CD14-positive monocyte (primary cell): ENCODE results near the gene PXN. TPM values are rescaled to one million over a fixed set of nuclear protein-coding genes. Genes with fewer than 3 reads are reported as not detected.
A peak's percentile ranks its signal among the peaks of the same experiment; 100 is the strongest.

Source experiments
- DNase-seq, 3 donors: peaks; one replicate each; pipeline ENCODE4 v3.0.0-alpha.2; 2011 to 2022
- H2AFZ ChIP-seq: 2 replicates; pipeline ENCODE4 v1.6.0; 2012; ENCODE audit warnings: mild to moderate bottlenecking, low read depth, low read length, inconsistent platforms; ENCODE audit not compliant: insufficient read depth, poor library complexity, severe bottlenecking
- H3K27ac ChIP-seq, 2 donors: 1 replicate in 1 of 2; 2 replicates in 1 of 2; pipeline ENCODE4 v1.5.1; 2012 to 2013; ENCODE audit warnings: low read length in 2 of 2, control low read depth in 1 of 2, inconsistent platforms in 1 of 2, low read depth in 1 of 2, mild to moderate bottlenecking in 1 of 2
- H3K27me3 ChIP-seq, 2 donors: one replicate each; pipeline versions ENCODE4 v1.6.0 to v1.6.1; 2011 to 2013; ENCODE audit warnings: low read length in 2 of 2; ENCODE audit not compliant: control insufficient read depth in 2 of 2, insufficient read depth in 2 of 2
- H3K36me3 ChIP-seq, 2 donors: replicated peaks in 1 of 2; 1 replicate in 1 of 2; 2 replicates in 1 of 2; pipeline versions ENCODE4 v1.5.1 to v1.6.1; 2012 to 2013; ENCODE audit warnings: low read length in 2 of 2, control low read depth in 1 of 2, inconsistent platforms in 1 of 2, mild to moderate bottlenecking in 1 of 2; ENCODE audit not compliant: insufficient read depth in 2 of 2, control insufficient read depth in 1 of 2
- H3K4me1 ChIP-seq, 2 donors: 1 replicate in 1 of 2; 2 replicates in 1 of 2; pipeline versions ENCODE4 v1.5.1 to v1.6.1; 2012 to 2013; ENCODE audit warnings: low read length in 2 of 2, control low read depth in 1 of 2, inconsistent platforms in 1 of 2, mild to moderate bottlenecking in 1 of 2, moderate library complexity in 1 of 2; ENCODE audit not compliant: insufficient read depth in 2 of 2, control insufficient read depth in 1 of 2
- H3K4me2 ChIP-seq: replicated peaks from 2 replicates; pipeline ENCODE3; 2012; ENCODE audit warnings: low read length, moderate library complexity, mild to moderate bottlenecking; ENCODE audit not compliant: poor library complexity, severe bottlenecking; ENCODE audit errors: extremely low read depth
- H3K4me3 ChIP-seq, 3 experiments: fragments of 200-600 bp in 1 of 3; sonication (generic) in 1 of 3; replicated peaks in 1 of 3; 1 replicate in 2 of 3; 2 replicates in 1 of 3; pipeline ENCODE4 v1.5.1; 2011 to 2013; ENCODE audit warnings: low read length in 3 of 3, mild to moderate bottlenecking in 3 of 3, control low read depth in 2 of 3, low read depth in 2 of 3, inconsistent platforms in 1 of 3, moderate library complexity in 1 of 3
- H3K79me2 ChIP-seq: 2 replicates; pipeline ENCODE4 v1.6.0; 2012; ENCODE audit warnings: mild to moderate bottlenecking, control low read depth, inconsistent platforms, low read length, moderate library complexity; ENCODE audit not compliant: insufficient read depth
- H3K9ac ChIP-seq: 2 replicates; pipeline ENCODE4 v1.6.0; 2017; ENCODE audit warnings: low read length, mild to moderate bottlenecking; ENCODE audit not compliant: insufficient read depth, poor library complexity, severe bottlenecking
- H3K9me3 ChIP-seq, 2 donors: replicated peaks in 1 of 2; 1 replicate in 1 of 2; 2 replicates in 1 of 2; pipeline versions ENCODE4 v1.5.1 to v1.6.1; 2012 to 2013; ENCODE audit warnings: low read length in 2 of 2, control low read depth in 1 of 2; ENCODE audit not compliant: control insufficient read depth in 1 of 2, insufficient read depth in 1 of 2
- H4K20me1 ChIP-seq: 2 replicates; pipeline ENCODE4 v1.6.0; 2012; ENCODE audit warnings: mild to moderate bottlenecking, low read length, control low read depth, moderate library complexity; ENCODE audit not compliant: insufficient read depth
- H3K27ac Mint-ChIP-seq, 7 donors: one replicate each; pipeline ENCODE4 v1.8.0; 2020; ENCODE audit warnings: mild to moderate bottlenecking in 7 of 7, mixed read lengths in 7 of 7, moderate library complexity in 6 of 7, inconsistent platforms in 2 of 7
- H3K27me3 Mint-ChIP-seq, 3 donors: one replicate each; pipeline ENCODE4 v1.8.0; 2021 to 2022; ENCODE audit warnings: low read depth in 3 of 3, mild to moderate bottlenecking in 3 of 3, mixed read lengths in 3 of 3, moderate library complexity in 3 of 3, inconsistent platforms in 1 of 3
- H3K36me3 Mint-ChIP-seq, 2 donors: one replicate each; pipeline ENCODE4 v1.8.0; 2020; ENCODE audit warnings: mixed read lengths in 2 of 2, inconsistent platforms in 1 of 2, mild to moderate bottlenecking in 1 of 2
- H3K4me1 Mint-ChIP-seq: one replicate; pipeline ENCODE4 v1.8.0; 2020; ENCODE audit warnings: mild to moderate bottlenecking, mixed read lengths
- H3K4me3 Mint-ChIP-seq, 2 donors: one replicate each; pipeline ENCODE4 v1.8.0; 2020; ENCODE audit warnings: mild to moderate bottlenecking in 2 of 2, mixed read lengths in 2 of 2, moderate library complexity in 1 of 2
- H3K9me3 Mint-ChIP-seq, 7 donors: one replicate each; pipeline ENCODE4 v1.8.0; 2020 to 2022; ENCODE audit warnings: mixed read lengths in 7 of 7, mild to moderate bottlenecking in 6 of 7, moderate library complexity in 6 of 7, inconsistent platforms in 2 of 7
- WGBS: methylation state at CpG from one replicate; pipeline ENCODE4 v1.1.5; 2013; ENCODE audit warnings: missing lambda C conversion rate; ENCODE audit not compliant: insufficient coverage; 5-methylcytosine and 5-hydroxymethylcytosine counted together
- intact Hi-C, 2 donors: fragments of 100-400 bp; cut with micrococcal nuclease; formaldehyde crosslinking; loops; one replicate each; pipeline versions ENCODE4 v1.15.0 to v1.15.1; 2023
- polyA plus RNA-seq, 3 donors: library from polyadenylated mRNA; depleted of rRNA in 1 of 3; unstranded in 2 of 3; stranded (reverse) in 1 of 3; fragments of 300-500 nt in 2 of 3; fragments of >200 nt in 1 of 3; fragmentation: Illumina TruSeq in 2 of 3; gene quantifications; 1 replicate in 2 of 3; 2 replicates in 1 of 3; pipeline ENCODE4 v1.2.3, GENCODE V29; 2012 to 2021
- TF ChIP-seq, protein P1 (sequence below): fragments of 200-600 bp; IDR thresholded peaks from one replicate; pipeline ENCODE4 v1.8.0; 2022; ENCODE audit warnings: antibody characterized with exemption, mild to moderate bottlenecking

The PXN gene
- polyA plus RNA-seq, 3 donors, result 62.5 to 106 (median 98.4) TPM

DNA sequence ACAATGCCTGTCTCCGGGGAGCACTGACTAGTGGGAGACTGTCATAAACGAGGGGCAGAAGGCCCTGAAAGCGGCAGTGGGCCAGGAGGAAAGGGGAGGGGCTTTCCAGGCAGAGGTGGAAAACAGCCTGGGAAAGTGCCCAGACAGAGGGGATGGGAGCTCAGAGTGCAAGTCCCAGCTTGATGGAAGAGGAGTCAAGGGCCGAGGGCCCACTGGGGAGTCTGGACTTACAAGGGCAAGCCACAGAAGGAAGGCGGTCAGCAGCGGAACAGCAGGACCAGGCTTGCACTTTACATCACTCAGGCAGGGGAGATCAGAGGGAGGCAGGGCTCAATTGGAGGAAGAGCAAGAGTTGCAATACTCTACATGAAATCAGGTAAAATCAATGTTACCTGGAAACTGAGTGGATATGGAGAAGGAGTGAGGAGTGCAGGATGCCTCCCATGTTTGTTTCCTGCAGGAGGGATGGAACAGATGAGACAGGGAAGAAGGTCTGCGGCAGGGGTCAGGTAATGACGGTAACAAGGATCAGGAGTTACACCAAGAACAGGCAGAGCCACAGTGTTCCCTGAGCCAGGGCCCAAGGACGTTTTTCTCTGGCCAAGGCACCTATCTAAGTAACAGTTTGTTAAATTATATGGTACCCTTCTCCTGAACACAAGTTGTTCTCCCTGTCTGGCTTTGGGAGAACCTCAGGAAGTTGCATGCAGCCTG lies 23.8 kb downstream of the PXN start:
- peaks cover 100% of the 10 kb centered on the region for H4K20me1 ChIP-seq
- H3K9me3 Mint-ChIP-seq, result peaks cover 0 to 3% (median 0%) of the 10 kb centered on the region in 7 donors
- H3K36me3 ChIP-seq, result peaks cover 3 to 32% of the 10 kb centered on the region in 2 donors
- H3K4me1 Mint-ChIP-seq, result peaks cover 77% of the 10 kb centered on the region
- peaks cover 93% of the 10 kb centered on the region for H3K79me2 ChIP-seq
- H3K36me3 Mint-ChIP-seq, result peaks cover 34 to 51% of the 10 kb centered on the region in 2 donors
- intact Hi-C loops, result no loop called here
- H3K4me1 ChIP-seq, result peaks cover 56 to 71% of the 10 kb centered on the region in 2 donors
- H3K27me3 Mint-ChIP-seq, result peaks cover 1 to 4% (median 3%) of the 10 kb centered on the region in 3 donors
- DNase-seq, result no peak
- no peak overlapping the region for H3K4me3 ChIP-seq
- no peaks in the 10 kb centered on the region for H3K27me3 ChIP-seq
- TF ChIP-seq, protein P1, sequence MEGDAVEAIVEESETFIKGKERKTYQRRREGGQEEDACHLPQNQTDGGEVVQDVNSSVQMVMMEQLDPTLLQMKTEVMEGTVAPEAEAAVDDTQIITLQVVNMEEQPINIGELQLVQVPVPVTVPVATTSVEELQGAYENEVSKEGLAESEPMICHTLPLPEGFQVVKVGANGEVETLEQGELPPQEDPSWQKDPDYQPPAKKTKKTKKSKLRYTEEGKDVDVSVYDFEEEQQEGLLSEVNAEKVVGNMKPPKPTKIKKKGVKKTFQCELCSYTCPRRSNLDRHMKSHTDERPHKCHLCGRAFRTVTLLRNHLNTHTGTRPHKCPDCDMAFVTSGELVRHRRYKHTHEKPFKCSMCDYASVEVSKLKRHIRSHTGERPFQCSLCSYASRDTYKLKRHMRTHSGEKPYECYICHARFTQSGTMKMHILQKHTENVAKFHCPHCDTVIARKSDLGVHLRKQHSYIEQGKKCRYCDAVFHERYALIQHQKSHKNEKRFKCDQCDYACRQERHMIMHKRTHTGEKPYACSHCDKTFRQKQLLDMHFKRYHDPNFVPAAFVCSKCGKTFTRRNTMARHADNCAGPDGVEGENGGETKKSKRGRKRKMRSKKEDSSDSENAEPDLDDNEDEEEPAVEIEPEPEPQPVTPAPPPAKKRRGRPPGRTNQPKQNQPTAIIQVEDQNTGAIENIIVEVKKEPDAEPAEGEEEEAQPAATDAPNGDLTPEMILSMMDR, result no peak
- H3K9me3 ChIP-seq, result no peaks in the 10 kb centered on the region
- peak overlapping the region in 1 of 2 donors; percentile 24 for H3K4me3 Mint-ChIP-seq
- peak overlapping the region in 1 of 7 donors; percentile 56 for H3K27ac Mint-ChIP-seq
- H3K4me2 ChIP-seq, result no peak overlapping the region
- H3K9ac ChIP-seq, result no peak overlapping the region
- H2AFZ ChIP-seq, result no peak overlapping the region
- H3K27ac ChIP-seq, result peak overlapping the region in 1 of 2 donors; percentile 0
- WGBS, result 82% methylated on average over 8 of the region's 9 CpGs

DNA sequence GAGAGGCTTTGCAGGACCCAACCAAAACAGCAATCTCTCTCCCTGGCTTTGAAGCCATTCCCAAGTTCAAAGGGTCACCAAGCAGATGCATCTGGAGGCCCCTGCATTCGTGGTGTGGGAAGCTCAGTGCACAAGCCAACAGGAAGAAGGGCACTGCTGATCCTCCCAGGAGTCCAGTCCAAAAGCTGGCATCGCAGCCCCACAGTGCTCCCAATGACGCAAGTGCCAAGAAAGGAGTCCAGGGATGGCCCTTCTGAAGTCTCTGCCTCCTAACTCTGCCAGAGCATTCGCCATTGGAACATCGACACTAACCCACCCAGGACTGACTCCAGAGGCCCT lies 25.1 kb downstream of the PXN start:
- H3K36me3 ChIP-seq, result peaks cover 3 to 32% of the 10 kb centered on the region in 2 donors
- H3K9me3 ChIP-seq, result no peaks in the 10 kb centered on the region
- H3K27ac ChIP-seq, result no peak overlapping the region
- no peaks in the 10 kb centered on the region for H3K27me3 ChIP-seq
- TF ChIP-seq, protein P1, result no peak
- no peak overlapping the region for H3K4me2 ChIP-seq
- H3K4me3 Mint-ChIP-seq, result no peak overlapping the region
- H3K36me3 Mint-ChIP-seq, result peaks cover 37 to 54% of the 10 kb centered on the region in 2 donors
- H3K4me1 ChIP-seq, result peaks cover 68 to 79% of the 10 kb centered on the region in 2 donors
- no peak for DNase-seq
- peaks cover 1 to 4% (median 3%) of the 10 kb centered on the region in 3 donors for H3K27me3 Mint-ChIP-seq
- intact Hi-C loops, result no loop called here
- peaks cover 93% of the 10 kb centered on the region for H3K79me2 ChIP-seq
- H3K9me3 Mint-ChIP-seq, result peaks cover 0 to 3% (median 0%) of the 10 kb centered on the region in 7 donors
- H3K27ac Mint-ChIP-seq, result peak overlapping the region in 1 of 7 donors; percentile 37
- 87% methylated on average over 5 of the region's 5 CpGs for WGBS
- no peak overlapping the region for H2AFZ ChIP-seq
- peaks cover 93% of the 10 kb centered on the region for H4K20me1 ChIP-seq
- H3K4me1 Mint-ChIP-seq, result peaks cover 88% of the 10 kb centered on the region
- H3K9ac ChIP-seq, result no peak overlapping the region
- H3K4me3 ChIP-seq, result no peak overlapping the region
